DND-41 (cell line): ENCODE measurements around the gene AP1S3.
"Not testable (repeated sequence)": the region's sequence is repeated elsewhere in the genome, so short reads cannot be mapped to it uniquely, and the experiment has no call there.

ENCODE experiments used
- ATAC-seq: fragments of 200-7000 bp; cut with Tn5 transposase; 3 replicates; pipeline ENCODE4 v1.9.1; 2021; ENCODE audit warnings: low read depth; ENCODE audit not compliant: insufficient read depth
- DNase-seq: peaks from one replicate; pipeline ENCODE4 v3.0.0-alpha.2; 2020
- H2AFZ ChIP-seq: 2 replicates; pipeline ENCODE4 v1.6.0; 2012; ENCODE audit warnings: low read depth, low read length
- H3K27ac ChIP-seq: 2 replicates; pipeline ENCODE4 v1.5.1; 2012; ENCODE audit warnings: low read length, inconsistent platforms
- H3K27me3 ChIP-seq: fragments of 200-600 bp; sonication (generic); 2 replicates; pipeline ENCODE4 v1.6.0; 2012; ENCODE audit warnings: low read length, mild to moderate bottlenecking, inconsistent platforms; ENCODE audit not compliant: insufficient read depth, poor library complexity
- H3K36me3 ChIP-seq: 2 replicates; pipeline ENCODE4 v1.5.1; 2012; ENCODE audit warnings: low read length, inconsistent platforms; ENCODE audit not compliant: insufficient read depth
- H3K4me1 ChIP-seq: 2 replicates; pipeline ENCODE4 v1.5.1; 2012; ENCODE audit warnings: mild to moderate bottlenecking, low read length; ENCODE audit not compliant: insufficient read depth
- H3K4me2 ChIP-seq: 2 replicates; pipeline ENCODE4 v1.6.0; 2012; ENCODE audit warnings: mild to moderate bottlenecking, moderate library complexity, low read length, inconsistent platforms; ENCODE audit not compliant: insufficient read depth
- H3K4me3 ChIP-seq, 2 experiments: fragments of 200-600 bp in 1 of 2; shearing (Covaris generic) in 1 of 2; 2 replicates each; pipeline ENCODE4 v1.5.1; 2012 to 2016; ENCODE audit warnings: inconsistent platforms in 2 of 2, low read length in 2 of 2, mild to moderate bottlenecking in 2 of 2, low read depth in 1 of 2, moderate library complexity in 1 of 2
- H3K79me2 ChIP-seq: 2 replicates; pipeline ENCODE4 v1.6.0; 2012; ENCODE audit warnings: low read length, inconsistent platforms; ENCODE audit not compliant: insufficient read depth
- H3K9ac ChIP-seq: 2 replicates; pipeline ENCODE4 v1.6.0; 2012; ENCODE audit warnings: low read depth, mild to moderate bottlenecking, inconsistent platforms, low read length, moderate library complexity
- H3K9me3 ChIP-seq: 2 replicates; pipeline ENCODE4 v1.5.1; 2012; ENCODE audit warnings: low read length, moderate library complexity, mild to moderate bottlenecking, inconsistent platforms; ENCODE audit not compliant: insufficient read depth, severe bottlenecking
- H4K20me1 ChIP-seq: 2 replicates; pipeline ENCODE4 v1.6.0; 2012; ENCODE audit warnings: low read length; ENCODE audit not compliant: insufficient read depth
- EZH2 ChIP-seq: IDR thresholded peaks from 3 replicates; pipeline ENCODE4 v1.6.1; 2012; ENCODE audit warnings: borderline replicate concordance, low read depth, mild to moderate bottlenecking, moderate library complexity, low read length, inconsistent platforms; ENCODE audit not compliant: severe bottlenecking
- TF ChIP-seq, protein P1 (sequence below): IDR thresholded peaks from 2 replicates; pipeline ENCODE4 v1.5.1; 2012; ENCODE audit warnings: borderline replicate concordance, low read length, moderate library complexity, mild to moderate bottlenecking; ENCODE audit not compliant: poor library complexity, severe bottlenecking; ENCODE audit errors: extremely low read depth

Gene AP1S3

DNA sequence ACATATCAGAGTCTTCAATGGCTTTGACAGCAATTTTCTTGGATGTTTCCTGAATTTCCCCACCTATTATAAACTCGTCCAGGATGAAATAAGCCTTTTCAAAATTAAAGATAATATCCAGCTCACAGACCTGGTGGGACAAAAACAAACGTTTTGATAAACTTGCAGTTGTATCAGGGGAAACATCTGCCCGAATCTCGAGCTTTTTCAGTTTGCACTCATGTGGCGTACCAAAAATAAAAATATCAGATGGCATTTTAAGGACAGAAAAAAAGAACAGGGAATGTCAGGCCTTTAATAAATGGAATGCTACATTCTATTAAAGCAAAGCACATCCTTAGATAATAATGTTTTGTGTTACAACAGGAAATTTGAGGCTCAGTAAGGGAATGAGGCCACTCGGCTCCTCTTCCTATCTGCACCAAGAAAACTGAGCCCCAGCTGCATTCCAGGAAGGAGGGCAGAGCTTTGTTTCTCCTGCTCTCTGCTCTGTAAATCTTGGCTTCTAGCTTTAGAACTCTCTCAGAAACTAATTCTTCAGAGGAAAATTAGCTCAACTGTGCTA, 72.1 kb downstream of the AP1S3 start:
- ATAC-seq (no peak), DNase-seq (no peak)
- H3K4me2 ChIP-seq: no peak overlapping the region
- TF ChIP-seq, protein P1, sequence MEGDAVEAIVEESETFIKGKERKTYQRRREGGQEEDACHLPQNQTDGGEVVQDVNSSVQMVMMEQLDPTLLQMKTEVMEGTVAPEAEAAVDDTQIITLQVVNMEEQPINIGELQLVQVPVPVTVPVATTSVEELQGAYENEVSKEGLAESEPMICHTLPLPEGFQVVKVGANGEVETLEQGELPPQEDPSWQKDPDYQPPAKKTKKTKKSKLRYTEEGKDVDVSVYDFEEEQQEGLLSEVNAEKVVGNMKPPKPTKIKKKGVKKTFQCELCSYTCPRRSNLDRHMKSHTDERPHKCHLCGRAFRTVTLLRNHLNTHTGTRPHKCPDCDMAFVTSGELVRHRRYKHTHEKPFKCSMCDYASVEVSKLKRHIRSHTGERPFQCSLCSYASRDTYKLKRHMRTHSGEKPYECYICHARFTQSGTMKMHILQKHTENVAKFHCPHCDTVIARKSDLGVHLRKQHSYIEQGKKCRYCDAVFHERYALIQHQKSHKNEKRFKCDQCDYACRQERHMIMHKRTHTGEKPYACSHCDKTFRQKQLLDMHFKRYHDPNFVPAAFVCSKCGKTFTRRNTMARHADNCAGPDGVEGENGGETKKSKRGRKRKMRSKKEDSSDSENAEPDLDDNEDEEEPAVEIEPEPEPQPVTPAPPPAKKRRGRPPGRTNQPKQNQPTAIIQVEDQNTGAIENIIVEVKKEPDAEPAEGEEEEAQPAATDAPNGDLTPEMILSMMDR: no peak
- TF ChIP-seq EZH2: no peak
- H3K36me3 ChIP-seq: no peaks in the 10 kb centered on the region
- no peaks in the 10 kb centered on the region for H3K4me1 ChIP-seq
- H3K9ac ChIP-seq: no peak overlapping the region
- H3K79me2 ChIP-seq: no peaks in the 10 kb centered on the region
- H3K27ac ChIP-seq: no peak overlapping the region
- no peak overlapping the region for H2AFZ ChIP-seq
- H3K27me3 ChIP-seq: no peaks in the 10 kb centered on the region
- H3K4me3 ChIP-seq: no peak overlapping the region
- H3K9me3 ChIP-seq: no peaks in the 10 kb centered on the region
- no peaks in the 10 kb centered on the region for H4K20me1 ChIP-seq

DNA sequence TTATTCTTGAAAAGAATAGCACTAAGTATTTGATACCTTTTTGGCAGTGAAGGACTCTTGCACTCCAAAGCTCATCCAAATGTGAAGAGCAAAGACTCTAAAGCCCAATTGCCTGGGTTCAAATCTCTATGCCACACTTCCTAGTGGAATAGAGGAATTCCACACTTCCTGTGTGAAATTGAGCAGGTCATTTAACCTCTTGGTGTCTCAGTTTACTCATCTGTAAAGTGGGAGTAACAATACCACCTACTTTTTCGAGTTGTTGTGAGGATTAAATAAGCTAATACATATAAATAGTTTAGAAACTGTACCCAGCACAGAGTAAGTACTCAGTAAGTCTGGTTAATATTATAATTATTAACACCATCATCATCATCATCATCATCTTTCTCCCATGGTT, 72.6 kb downstream of the AP1S3 start:
- Histone ChIP-seq H3K36me3 (no peaks in the 10 kb centered on the region), H3K27ac (no peak overlapping the region), H3K4me1 (no peaks in the 10 kb centered on the region), H3K27me3 (no peaks in the 10 kb centered on the region), H3K79me2 (no peaks in the 10 kb centered on the region), H3K4me3 (no peak overlapping the region), H3K9ac (no peak overlapping the region), H2AFZ (no peak overlapping the region), H4K20me1 (no peaks in the 10 kb centered on the region), H3K4me2 (no peak overlapping the region), H3K9me3 (no peaks in the 10 kb centered on the region)
- ATAC-seq (no peak), DNase-seq (no peak)
- TF ChIP-seq, protein P1: no peak

DNA sequence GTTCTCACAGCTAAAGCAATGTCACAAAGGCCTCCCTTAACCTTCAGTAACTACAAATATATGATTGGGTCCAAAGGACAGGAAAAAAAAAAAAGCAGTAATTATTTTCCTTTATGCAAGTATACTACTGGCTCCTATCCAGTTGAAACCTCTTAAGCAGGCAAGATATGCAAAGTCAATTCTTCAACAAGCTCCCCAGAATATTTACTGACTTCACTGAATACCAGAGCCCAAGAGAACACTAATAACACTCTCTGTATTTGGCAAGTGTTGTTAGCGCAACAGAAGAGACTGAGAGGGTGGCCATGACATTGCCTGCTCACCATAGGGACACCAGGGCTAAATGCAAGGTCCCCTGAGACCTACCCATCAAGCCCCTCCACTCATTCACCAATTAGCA, 74.5 kb downstream of the AP1S3 start:
- no peak overlapping the region for H2AFZ ChIP-seq
- no peaks in the 10 kb centered on the region for H3K27me3 ChIP-seq
- H3K27ac ChIP-seq: no peak overlapping the region
- no peaks in the 10 kb centered on the region for H4K20me1 ChIP-seq
- no peaks in the 10 kb centered on the region for H3K9me3 ChIP-seq
- no peak for DNase-seq
- H3K4me3 ChIP-seq: no peak overlapping the region
- no peaks in the 10 kb centered on the region for H3K36me3 ChIP-seq
- H3K9ac ChIP-seq: no peak overlapping the region
- no peak for ATAC-seq
- H3K79me2 ChIP-seq: no peaks in the 10 kb centered on the region
- no peak overlapping the region for H3K4me2 ChIP-seq
- no peaks in the 10 kb centered on the region for H3K4me1 ChIP-seq
- no peak for TF ChIP-seq EZH2
- TF ChIP-seq, protein P1: no peak

DNA sequence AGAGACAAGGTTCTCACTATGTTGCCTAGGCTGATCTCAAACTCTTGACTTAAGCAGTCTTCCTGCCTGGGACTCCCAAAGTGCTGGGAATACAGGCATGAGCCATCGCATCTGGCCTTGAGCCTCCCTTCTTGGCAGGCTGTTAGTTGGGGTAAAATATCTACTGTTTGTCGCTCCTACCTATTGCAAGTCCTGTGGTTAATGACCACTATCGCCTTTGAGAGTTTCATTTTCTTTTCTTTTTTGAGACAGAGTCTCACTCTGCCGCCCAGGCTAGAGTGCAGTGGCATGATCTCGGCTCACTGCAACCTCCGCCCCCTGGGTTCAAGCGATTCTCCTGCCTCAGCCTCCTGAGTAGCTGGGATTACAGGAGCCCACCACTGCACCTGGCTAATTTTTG, 75.6 kb downstream of the AP1S3 start:
- H3K4me3 ChIP-seq, H3K27me3 ChIP-seq, H3K9me3 ChIP-seq, H3K4me2 ChIP-seq, H3K36me3 ChIP-seq, ATAC-seq, DNase-seq, H3K4me1 ChIP-seq, H3K79me2 ChIP-seq, H3K27ac ChIP-seq, H4K20me1 ChIP-seq, H3K9ac ChIP-seq, H2AFZ ChIP-seq: not testable (repeated sequence)
